HG03196 (cell line): ENCODE measurements around the gene ZNF143.

ENCODE experiments used
- ATAC-seq: cut with Tn5 transposase; IDR thresholded peaks from one replicate; pipeline ENCODE4 v1.9.1; 2021; ENCODE audit not compliant: unreplicated experiment

The ZNF143 gene

DNA sequence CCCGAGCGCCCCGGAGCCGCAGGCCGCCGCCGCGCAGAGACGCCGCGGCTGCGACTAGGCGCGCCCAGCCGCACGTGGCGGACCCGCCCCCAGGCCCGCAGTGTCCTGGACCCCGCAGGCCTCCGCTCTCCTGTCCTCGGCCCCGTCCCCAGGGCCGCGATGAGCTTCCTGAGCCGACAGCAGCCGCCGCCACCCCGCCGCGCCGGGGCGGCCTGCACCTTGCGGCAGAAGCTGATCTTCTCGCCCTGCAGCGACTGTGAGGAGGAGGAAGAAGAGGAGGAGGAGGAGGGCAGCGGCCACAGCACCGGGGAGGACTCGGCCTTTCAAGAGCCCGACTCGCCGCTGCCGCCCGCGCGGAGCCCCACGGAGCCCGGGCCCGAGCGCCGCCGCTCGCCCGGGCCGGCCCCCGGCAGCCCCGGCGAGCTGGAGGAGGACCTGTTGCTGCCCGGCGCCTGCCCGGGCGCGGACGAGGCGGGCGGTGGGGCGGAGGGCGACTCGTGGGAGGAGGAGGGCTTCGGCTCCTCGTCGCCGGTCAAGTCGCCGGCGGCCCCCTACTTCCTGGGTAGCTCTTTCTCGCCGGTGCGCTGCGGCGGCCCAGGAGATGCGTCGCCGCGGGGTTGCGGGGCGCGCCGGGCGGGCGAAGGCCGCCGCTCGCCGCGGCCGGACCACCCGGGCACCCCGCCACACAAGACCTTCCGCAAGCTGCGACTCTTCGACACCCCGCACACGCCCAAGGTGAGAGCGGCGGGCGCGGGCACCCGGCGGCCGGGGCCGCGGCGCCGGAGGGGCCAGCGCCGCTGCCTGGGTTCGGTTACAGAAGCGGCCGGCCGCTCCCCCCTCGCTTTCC, 113.2 kb downstream of the ZNF143 start:
- ATAC-seq: peak; percentile 7

DNA sequence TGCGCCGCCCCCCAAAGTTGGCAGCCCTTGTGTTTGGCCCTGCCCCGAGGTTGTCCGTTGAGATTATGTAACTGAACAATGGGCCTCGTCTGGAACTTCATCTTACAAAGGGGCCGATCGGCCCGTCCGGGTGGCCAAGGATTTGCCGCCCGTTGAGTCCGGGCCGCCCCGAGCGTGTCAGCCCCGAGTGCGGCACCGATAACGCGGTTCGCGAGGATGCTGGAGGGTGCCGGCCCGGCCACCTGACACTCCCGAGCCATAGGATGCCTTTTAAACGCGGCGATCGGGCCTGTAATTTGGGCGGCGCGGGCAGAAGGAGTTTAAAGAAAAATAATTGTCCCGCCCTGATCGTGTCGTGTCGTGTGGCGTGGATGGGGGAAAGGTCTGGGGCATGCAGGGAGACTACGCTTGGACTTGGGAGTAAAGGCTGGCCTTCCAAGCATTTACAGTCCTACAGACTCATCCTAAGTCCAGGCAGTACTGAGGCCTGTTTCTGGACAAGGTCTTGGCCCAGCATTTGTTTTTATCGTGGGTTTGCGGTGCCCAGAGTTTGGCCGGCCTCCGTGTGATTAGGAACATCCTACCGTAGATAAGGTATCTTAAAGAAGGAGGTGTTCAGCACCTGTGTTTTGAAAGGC, 113.9 kb downstream of the ZNF143 start:
- ATAC-seq: no peak

- no peak for ATAC-seq
Measured at GRCh38 chr11:9575260-9576240, 114.7 kb downstream of the ZNF143 start.

- no peak for ATAC-seq
Measured at GRCh38 chr11:9576701-9577381, 116.0 kb downstream of the ZNF143 start.

- ATAC-seq: no peak
Measured at GRCh38 chr11:9577556-9577955, 116.7 kb downstream of the ZNF143 start.
